GM21390 (cell line): ENCODE results near the gene LIPT1.
A peak's percentile ranks its signal among the peaks of the same experiment; 100 is the strongest.
"Not testable (repeated sequence)": the region's sequence is repeated elsewhere in the genome, so short reads cannot be mapped to it uniquely, and the experiment has no call there.

Source experiments
- ATAC-seq: cut with Tn5 transposase; IDR thresholded peaks from one replicate; pipeline ENCODE4 v1.9.1; 2021; ENCODE audit not compliant: unreplicated experiment

LIPT1 gene

DNA sequence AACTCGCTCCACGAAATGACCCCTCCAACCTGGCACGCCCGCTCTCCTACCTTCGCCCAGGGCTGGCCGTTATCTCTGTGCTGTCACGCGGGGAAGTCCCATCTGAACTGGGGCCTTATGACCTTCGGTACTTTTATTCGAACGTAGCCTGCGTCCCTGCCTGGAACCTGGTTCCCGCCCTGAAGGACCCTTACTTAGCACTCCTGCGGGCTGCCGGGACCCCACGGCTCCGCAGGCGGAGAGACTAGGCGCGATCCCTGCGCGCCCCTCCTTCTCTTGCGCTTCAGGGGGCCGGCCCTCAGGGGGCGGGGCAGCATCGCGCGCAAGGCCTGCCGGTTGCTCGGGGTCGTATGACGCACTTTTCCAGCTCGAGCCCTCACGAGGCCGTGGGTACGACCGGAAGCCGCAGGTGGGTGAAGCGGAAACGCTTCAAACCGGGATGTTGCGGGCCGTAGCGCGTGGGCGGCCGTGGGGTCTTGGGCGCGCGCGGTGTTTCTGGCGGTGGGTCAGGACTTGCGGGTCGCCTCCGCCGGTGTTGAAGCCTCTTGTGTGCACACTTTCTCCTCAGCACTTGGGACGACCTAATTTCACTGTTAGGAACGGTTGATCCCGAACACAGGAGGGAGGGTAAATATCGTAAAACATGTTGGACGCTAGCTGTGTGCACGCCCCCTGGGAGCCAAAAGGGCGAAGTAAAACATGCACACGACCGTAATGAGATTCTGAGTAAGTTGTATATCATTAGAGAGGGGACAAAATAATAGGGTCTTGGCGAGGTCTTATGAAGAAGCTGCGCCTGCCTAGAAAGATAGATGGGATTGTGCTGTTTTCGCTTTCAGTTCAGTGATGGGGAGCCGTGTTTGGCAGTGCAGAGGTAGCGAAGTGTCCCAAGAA, at the start of gene LIPT1, which contains the start of gene TSGA10:
LIPT1 (plus strand) TSS at position 325 of the 894 bp plus-strand sequence. CDS start 6,991 bp downstream, outside the sequence.
TSGA10 (minus strand) TSS at position 300 of the 894 bp plus-strand sequence. CDS start 45,503 bp downstream, outside the sequence.
- peak; percentile 96 for ATAC-seq

GRCh38 chr2:99106913-99107312, 47.9 kb upstream of the LIPT1 start:
- no peak for ATAC-seq

DNA sequence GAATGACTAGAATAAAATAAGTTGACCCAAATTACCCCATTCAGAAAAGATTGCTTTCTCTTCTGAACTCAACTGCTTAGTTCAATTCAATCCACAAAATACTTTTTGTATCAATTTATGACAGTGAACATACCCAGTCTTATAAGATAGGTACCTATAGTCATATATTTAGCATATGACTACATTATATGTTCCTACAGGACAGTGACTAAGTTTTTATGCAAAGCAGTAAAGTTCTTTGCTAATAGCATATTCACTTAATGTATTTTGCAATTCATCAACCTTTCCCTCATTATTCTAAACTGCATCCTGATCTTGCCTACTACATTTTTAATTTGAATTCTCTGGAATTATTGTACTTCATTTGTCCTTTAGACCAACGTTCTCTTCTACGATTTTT, 43.5 kb upstream of the LIPT1 start:
- no peak for ATAC-seq

DNA sequence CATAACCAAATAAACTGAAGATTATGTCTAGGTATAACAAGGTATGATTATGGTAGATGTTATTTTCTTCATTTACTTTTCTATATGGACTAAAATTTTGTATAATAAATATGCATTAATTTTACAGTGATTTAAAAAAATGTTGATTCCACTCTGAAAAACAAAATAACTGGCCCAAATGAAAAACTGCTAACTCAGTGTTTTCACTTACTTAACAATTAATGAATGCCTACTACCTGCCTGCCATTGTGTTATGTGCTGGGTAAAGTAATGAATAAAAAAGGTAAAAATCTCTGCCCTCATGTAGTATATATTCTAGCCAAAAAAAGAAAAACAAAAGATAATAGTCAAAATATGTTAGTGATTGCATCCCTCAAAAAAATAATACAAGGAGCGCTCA, 42.8 kb upstream of the LIPT1 start:
- ATAC-seq, result no peak

GRCh38 chr2:99112617-99113016, 42.1 kb upstream of the LIPT1 start:
- ATAC-seq, result no peak

DNA sequence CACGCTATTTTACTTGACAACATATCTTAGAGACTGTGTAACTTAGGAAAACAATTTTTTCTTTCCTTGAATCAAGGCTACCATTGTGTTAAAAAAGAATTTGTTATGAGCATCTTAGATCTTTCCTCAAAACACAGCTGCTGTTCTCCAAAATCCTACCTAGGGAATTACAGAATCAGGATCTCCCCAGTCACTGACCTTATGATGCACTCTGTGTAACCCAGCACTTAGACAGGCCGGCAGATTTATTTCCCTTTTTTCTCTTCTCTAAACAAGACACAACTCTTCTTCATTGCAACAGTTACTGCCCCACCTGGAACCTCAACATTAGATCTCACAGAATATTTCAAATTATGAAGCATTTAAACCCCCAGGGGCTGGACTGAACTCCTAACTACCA, 26.8 kb upstream of the LIPT1 start:
- ATAC-seq, result no peak

- not testable (repeated sequence) for ATAC-seq
Measured at GRCh38 chr2:99135044-99135556, 19.7 kb upstream of the LIPT1 start.

DNA sequence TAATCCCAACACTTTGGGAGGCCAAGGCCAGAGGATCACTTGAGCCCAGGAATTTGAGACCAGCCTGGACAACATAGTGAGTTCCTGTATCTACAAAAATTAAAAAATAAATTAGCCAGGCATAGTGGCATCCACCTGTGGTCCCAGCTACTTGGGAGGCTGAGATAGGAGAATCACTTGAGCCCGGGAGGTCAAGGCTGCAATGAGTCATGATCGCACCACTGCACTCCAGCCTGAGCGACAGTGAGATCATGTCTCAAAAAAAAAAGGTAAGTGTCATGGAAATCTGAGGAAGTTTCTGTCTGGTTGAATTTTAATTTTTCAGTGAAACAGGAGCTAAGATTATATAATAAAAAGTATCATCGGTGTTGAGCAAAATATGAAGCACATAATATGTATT, 15.8 kb upstream of the LIPT1 start:
- ATAC-seq, result no peak

DNA sequence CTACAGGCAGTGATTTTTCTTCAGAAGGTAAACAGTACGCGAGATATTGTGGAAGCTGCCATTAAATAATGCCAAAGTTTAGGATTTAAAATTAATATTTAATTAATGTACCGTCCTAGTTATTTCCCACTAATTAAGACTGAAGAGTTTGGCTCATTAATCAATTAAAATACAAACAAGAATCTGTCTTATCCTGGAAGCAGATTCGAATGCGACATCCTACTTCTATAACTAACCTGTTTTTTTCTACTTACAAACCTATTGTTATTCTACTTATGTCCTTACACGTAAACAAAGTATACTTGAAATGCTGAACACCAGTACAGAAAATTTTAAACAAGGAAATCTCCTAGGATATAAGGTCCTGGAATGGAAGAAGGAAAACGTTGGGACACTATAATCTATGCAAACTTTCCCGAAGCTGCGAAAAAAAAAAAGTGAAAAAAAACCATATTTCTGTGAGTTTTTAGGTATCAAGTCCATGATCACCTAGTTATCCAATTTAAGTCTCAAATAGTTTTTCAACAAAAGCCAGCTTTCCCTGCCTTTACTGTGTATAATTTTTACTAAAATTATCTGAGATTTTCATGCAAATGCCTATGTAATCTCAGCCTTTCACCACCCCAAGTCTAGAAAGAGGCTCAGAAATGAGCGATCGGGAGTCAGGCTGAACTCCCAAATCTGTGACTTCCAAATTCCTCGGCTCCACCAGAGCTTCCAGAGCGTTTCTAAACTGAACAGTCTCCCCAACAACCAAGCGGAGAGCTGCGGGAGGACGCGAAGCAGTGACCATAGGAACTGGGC, 14.5 kb upstream of the LIPT1 start:
- ATAC-seq, result no peak

- ATAC-seq, result peak; percentile 24
Measured at GRCh38 chr2:99140860-99141109, 14.0 kb upstream of the LIPT1 start.

DNA sequence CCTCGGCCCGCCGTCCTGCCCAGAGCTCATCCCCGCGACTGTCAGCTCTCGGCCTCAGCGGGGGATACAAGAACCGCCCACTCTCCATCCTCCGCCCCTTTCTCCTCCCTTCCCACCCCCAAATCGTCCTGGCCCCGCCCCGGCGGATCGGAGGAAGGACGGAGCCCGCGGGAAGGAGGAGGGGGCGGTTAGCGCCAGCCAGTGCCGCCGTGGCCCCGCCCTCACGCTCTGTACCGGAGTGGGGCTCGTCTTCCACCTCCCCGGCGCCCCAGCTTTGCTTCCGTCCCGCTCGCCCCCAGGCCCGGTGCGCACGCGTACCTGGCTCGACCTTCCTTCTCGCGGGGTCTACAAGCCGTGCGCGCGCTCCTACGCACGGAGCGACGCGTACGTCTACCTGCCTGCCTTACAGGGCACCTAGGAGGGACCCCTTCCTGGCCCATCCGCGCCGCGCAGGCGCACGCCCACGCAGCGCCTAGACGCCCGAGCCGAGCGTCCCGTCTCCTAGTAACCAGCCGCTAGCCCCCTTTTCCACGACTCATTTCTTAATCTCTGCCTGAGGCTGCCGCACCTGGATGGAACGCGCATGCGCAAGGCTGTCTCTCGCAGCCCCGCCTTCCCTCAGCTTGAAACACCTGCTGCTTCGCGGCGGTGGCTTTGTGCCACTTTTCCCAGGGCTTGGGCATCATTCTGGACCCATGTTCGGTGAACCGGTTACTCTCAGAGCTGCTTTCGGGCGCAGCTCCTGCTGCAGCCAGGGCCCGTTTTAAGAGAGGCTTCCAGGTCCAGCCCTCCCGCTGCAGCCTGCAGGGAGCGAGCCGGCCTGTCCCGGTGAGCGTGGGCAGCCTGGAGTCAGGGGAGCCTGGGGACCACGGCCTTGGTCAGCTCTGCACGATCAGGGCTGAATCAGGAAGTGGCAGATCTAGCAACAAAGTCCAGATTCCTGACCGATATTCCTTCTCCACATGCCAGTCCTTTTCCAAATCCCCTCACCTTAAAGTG, 13.4 kb upstream of the LIPT1 start, which contains the start of gene C2orf15:
C2orf15 (plus strand) TSS at position 598 of the 999 bp plus-strand sequence. CDS start 8,852 bp downstream, outside the sequence.
- ATAC-seq, result peak; percentile 85

DNA sequence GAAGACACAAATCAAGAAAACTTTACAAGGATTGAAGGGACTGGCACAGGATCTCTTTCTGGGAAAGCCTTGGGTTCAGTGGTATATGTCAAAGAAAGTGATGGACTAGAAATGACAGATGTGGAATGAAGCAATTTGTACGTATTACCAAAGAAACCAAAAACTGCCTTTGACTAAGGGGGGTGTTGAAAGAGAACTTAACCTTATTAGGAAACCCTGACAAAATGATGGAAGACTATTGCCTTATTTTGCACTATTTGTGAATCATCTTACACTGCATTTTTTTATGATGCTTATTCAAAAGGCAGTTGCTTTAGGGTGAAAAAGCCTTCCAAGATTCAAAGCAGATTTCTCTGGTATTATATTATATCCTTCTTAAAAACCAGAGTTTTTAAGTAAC, 4.1 kb upstream of the LIPT1 start:
- no peak for ATAC-seq

DNA sequence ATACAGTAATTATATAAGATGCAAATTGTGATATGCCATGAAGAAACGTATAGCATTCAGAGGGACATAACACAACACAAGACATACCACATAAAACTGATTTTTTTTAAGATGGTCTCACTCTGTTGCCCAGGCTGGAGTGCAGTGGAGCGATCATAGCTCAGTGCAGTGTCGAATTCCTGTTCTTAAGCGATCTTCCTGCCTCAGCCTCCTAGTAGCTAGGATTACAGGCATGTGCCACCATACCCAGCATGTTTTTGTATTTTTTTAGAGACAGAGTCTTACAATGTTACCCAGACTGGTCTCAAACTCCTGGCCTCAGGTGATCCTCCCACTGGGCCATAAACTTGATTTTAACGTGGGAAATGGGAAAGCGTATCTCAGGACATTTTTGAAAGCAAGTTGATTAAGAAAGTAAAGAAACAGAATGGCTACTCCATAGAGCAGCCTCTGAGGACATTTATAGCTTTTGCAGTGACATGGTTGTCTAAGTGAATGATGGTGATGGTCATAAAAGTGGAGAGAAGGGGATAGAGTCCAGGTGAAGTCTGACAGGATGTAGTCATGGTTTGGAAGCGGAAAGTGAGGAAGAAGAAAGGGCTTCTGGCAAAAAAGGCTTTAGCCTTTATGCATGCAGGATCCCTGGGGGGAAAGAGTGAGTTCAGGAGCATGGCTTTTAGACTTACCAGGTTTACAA, 2.4 kb upstream of the LIPT1 start:
- ATAC-seq, result no peak

DNA sequence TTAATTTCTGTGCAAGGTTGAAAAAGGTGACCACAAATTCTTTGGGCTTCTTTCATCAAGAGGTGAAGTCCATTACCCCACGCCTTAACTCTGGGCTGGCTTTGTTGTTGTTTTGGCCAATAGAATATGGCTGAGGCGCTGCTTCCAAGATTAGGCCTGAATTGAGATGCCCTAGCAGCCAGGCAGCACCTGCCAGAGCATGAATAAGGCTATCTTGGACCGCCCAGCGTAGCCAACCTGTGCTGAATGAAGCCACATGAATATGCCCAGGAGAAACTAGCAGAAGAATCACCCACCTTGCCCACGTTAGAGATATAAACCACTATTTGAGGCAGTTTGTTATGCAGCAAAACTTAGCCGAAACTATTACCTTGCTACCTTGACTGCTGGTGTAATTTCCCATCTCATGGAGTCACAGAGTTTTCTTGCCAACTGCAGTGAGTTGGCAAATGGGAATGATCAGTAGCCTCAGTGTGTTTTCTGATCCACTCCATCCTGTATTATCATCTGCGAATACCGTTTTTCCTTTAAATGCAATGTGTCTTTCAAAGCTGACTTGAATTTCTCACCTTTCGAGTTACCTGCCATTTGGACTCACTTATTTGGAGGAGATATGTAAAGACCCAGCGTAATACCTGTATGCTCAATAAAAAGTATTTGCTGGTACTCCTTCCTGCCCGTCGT, 704 bp upstream of the LIPT1 start:
- no peak for ATAC-seq

DNA sequence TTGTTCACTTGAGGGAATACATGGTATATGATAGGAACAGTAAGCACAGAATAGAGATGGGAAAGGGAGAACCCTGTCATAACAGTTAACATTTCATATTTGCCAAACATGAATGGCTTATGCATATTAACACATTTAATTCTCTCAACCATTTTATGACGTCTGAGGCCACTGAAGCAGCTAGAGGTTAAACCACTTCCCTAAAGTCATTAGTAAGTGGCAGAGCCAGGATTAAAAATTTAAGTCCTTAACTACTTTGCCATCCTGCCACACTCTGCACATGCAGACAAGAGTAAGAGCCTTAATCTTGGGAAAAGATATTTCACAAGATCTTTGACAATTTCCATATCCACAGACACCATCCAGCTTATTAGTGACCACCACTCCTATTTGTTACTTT, 2.1 kb downstream of the LIPT1 start:
- no peak for ATAC-seq

DNA sequence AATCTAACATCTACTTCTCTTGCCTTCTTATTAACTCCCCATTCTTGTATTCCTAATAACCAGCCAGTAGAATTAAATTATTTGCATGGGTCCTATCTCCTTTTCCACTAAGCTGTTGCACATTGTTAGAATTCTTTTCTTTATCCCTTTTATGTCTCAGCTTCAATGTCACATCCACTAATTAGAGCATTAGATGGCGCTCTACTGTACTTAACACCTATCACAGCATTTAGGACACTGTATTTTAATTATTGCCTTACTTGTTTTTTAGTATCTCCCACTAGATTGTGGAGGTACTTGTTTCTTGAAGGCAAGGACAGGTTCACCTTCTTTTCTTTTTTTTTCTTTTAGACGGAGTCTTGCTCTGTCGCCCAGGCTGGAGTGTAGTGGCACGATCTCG, 3.8 kb downstream of the LIPT1 start:
- no peak for ATAC-seq

DNA sequence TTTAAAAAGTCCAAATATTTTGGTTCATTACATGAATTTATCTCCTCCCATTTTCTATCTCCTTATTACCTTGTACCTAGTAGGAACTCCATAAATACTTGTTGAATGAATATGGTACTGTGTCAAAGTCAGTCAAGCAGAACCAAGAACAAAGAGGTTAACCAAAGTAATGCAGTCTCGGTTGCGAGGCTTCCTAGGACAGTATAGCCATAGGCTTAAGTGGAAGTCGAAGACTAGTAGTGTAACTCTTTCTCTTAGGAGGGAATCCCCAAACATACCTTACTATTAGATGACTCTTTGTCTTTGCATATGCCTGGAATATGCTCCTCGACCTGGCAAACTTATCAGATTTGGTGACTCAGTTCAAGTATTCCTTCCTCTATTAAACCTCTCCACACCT, 4.8 kb downstream of the LIPT1 start:
- no peak for ATAC-seq

- ATAC-seq, result no peak
Measured at GRCh38 chr2:99166218-99166617, 11.5 kb downstream of the LIPT1 start.

DNA sequence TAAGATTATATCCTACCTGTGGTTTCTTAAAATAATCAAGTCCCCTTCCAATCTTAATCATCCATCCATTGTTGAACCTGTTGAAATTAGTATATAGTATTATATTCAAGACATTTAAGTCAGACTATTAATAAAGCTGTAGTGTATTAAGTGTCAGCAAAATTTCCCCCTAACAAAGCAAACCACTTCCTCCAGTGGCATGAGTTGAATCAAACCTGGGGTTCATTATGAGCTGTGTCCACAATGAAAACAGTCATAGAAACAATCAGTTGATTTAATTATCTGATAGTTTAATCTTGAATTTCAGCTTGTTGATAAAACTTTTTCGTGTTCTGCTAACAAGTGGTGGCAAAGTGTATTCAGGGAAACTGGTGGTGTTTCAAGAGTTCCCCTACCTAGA, 14.8 kb downstream of the LIPT1 start:
- no peak for ATAC-seq
